Colonic mucosa (tissue), 4 donors: ENCODE data around the gene HIVEP3. TPM values are rescaled to one million over a fixed set of nuclear protein-coding genes. Genes with fewer than 3 reads are reported as not detected.

Experiments
- DNase-seq: peaks from one replicate; pipeline ENCODE4 v3.0.0-alpha.2; 2020
- H3K27ac ChIP-seq: fragments of 200-600 bp; one replicate; pipeline ENCODE4 v1.8.0; 2021
- H3K27me3 ChIP-seq: fragments of 200-600 bp; one replicate; pipeline ENCODE4 v1.8.0; 2021
- H3K36me3 ChIP-seq: fragments of 200-600 bp; one replicate; pipeline ENCODE4 v1.8.0; 2021
- H3K4me1 ChIP-seq: fragments of 200-600 bp; one replicate; pipeline ENCODE4 v1.8.0; 2021; ENCODE audit warnings: mild to moderate bottlenecking
- H3K4me3 ChIP-seq: fragments of 200-600 bp; one replicate; pipeline ENCODE4 v1.8.0; 2021
- H3K9ac ChIP-seq, 2 donors: one replicate each; pipeline ENCODE4 v1.7.0; 2013; ENCODE audit warnings: control low read depth in 2 of 2, low read depth in 2 of 2, low read length in 2 of 2
- H3K9me3 ChIP-seq: fragments of 200-600 bp; one replicate; pipeline ENCODE4 v1.8.0; 2021
- CTCF ChIP-seq: fragments of 200-600 bp; IDR thresholded peaks from one replicate; pipeline ENCODE4 v1.8.0; 2022; ENCODE audit warnings: antibody characterized with exemption, mild to moderate bottlenecking
- intact Hi-C: fragments of 100-400 bp; cut with DNase I; formaldehyde crosslinking; loops from one replicate; pipeline ENCODE4 v1.14.1; 2022
- total RNA-seq, 2 donors: library from RNA; stranded (reverse); fragmentation: NEBNext Ultra II Directional in 1 of 2; extraction: Animal tissue kit (Norgen Biotek cat#: 25700) in 1 of 2; gene quantifications; one replicate each; pipeline ENCODE4 v1.2.1, GENCODE V29; 2021
- donor health status: healthy.
- donor health status: DM: no; HTN: no; CAD: no.
- donor health status: DM: no; HTN: no; CAD: no.

The HIVEP3 gene
- total RNA-seq, 2 donors from 2014 or later, result 1.9 to 3.3 TPM

GRCh38 chr1:41500781-41501518 is 417.8 kb downstream of the HIVEP3 start:
- Histone ChIP-seq H3K36me3 (no peaks in the 10 kb centered on the region), H3K4me3 (no peak overlapping the region), H3K4me1 (peaks cover 15% of the 10 kb centered on the region), H3K9me3 (no peaks in the 10 kb centered on the region), H3K27me3 (no peaks in the 10 kb centered on the region), H3K9ac (peak overlapping the region in 1 of 2 donors; percentile 79), H3K27ac (peak overlapping the region; percentile 78)
- TF ChIP-seq CTCF, result no peak
- no peak for DNase-seq
- intact Hi-C loops, result no loop called here

GRCh38 chr1:41500378-41500777 is 418.3 kb downstream of the HIVEP3 start:
- intact Hi-C loops, result no loop called here
- H3K9me3 ChIP-seq, result no peaks in the 10 kb centered on the region
- H3K36me3 ChIP-seq, result no peaks in the 10 kb centered on the region
- H3K4me1 ChIP-seq, result peaks cover 15% of the 10 kb centered on the region
- peak overlapping the region; percentile 78 for H3K27ac ChIP-seq
- H3K4me3 ChIP-seq, result no peak overlapping the region
- H3K27me3 ChIP-seq, result no peaks in the 10 kb centered on the region
- peak overlapping the region in 1 of 2 donors; percentile 79 for H3K9ac ChIP-seq
- peak; percentile 82 for DNase-seq
- no peak for TF ChIP-seq CTCF

DNA sequence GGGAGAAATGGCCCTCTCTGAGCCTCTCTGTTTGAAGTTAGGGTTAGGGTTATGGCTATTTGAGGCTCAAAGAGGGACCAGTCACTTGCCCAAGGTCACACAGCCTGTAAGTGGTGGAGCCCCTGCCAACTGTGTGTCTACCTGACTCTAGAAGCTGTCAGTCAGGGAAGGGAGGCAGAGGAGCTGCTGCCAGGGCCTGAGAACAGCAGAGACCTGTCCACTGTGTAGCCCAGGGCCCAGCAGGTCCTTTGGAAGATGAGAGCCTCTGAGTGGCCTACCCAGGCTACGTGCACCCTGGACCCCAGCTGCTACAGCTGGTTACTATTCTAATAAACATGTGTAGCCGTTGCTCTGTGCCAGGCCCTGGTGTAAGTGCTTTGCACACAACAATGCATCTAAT is 419.1 kb downstream of the HIVEP3 start:
- Histone ChIP-seq H3K36me3 (no peaks in the 10 kb centered on the region), H3K27ac (peak overlapping the region; percentile 78), H3K27me3 (no peaks in the 10 kb centered on the region), H3K4me1 (peaks cover 15% of the 10 kb centered on the region), H3K9ac (peak overlapping the region in 1 of 2 donors; percentile 35), H3K4me3 (no peak overlapping the region), H3K9me3 (no peaks in the 10 kb centered on the region)
- DNase-seq, result no peak
- TF ChIP-seq CTCF, result no peak
- intact Hi-C loops, result no loop called here

DNA sequence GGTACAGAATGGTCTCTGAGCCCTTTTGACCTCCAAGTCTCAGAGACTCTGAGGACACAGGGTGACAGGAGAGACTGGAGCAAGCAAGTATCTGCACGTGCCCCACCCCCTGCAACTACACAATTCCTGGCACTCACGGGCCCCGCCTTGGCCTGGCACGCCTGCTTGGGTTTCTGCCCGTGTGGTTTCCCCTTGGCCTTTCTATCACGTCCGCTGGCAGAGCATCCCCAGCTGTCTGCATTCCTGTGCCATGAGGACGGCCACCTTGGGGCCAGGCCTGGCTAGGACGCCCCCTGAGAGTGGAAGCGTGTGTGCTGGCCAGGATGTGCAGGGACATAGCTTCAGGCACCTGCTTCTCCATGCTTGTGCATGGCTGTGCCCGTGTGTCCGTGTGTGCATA is 419.9 kb downstream of the HIVEP3 start:
- Histone ChIP-seq H3K27ac (peak overlapping the region; percentile 78), H3K9ac (peak overlapping the region; percentile 14 to 35), H3K4me1 (peaks cover 15% of the 10 kb centered on the region), H3K27me3 (no peaks in the 10 kb centered on the region), H3K4me3 (no peak overlapping the region), H3K36me3 (no peaks in the 10 kb centered on the region), H3K9me3 (no peaks in the 10 kb centered on the region)
- intact Hi-C loops, result no loop called here
- peak; percentile 91 for DNase-seq
- TF ChIP-seq CTCF, result no peak

- H3K9ac ChIP-seq, result no peak overlapping the region
- H3K4me3 ChIP-seq, result no peak overlapping the region
- TF ChIP-seq CTCF, result no peak
- no peaks in the 10 kb centered on the region for H3K9me3 ChIP-seq
- H3K4me1 ChIP-seq, result peaks cover 15% of the 10 kb centered on the region
- intact Hi-C loops, result no loop called here
- H3K27me3 ChIP-seq, result no peaks in the 10 kb centered on the region
- no peaks in the 10 kb centered on the region for H3K36me3 ChIP-seq
- DNase-seq, result no peak
- H3K27ac ChIP-seq, result no peak overlapping the region
Observed at GRCh38 chr1:41498391-41498790, 420.3 kb downstream of the HIVEP3 start.
